MCF 10A (cell line): ENCODE measurements around the gene STK24. TPM values are rescaled to one million over a fixed set of nuclear protein-coding genes. Genes with fewer than 3 reads are reported as not detected.

Experiments used
- BruUV-seq: library from RNA; stranded (reverse); fragments of 400-500 nt; replicated peaks from 2 replicates; lab custom pipeline; 2021; lab: Mats Ljungman, UMichigan
- CTCF ChIA-PET: fragments of 300-600 bp; sonication (Branson Sonifier 250); formaldehyde crosslinking; extraction: SDS; loops from one replicate; lab custom pipeline; 2021; ENCODE audit warnings: antibody characterized with exemption, inconsistent platforms; lab: Yijun Ruan, JAX
- POLR2A ChIA-PET: fragments of 300-600, 350-650 bp; sonication (Branson Sonifier 250); formaldehyde crosslinking; extraction: SDS; loops from one replicate; lab custom pipeline; 2020; ENCODE audit warnings: antibody characterized with exemption, inconsistent platforms; lab: Yijun Ruan, JAX
- DNase-seq: peaks from one replicate; pipeline ENCODE4 v3.0.0-alpha.2; 2018; ENCODE audit not compliant: unreplicated experiment
- H3K27ac Mint-ChIP-seq: one replicate; pipeline ENCODE4 v1.8.0; 2022; ENCODE audit warnings: mild to moderate bottlenecking, low read depth, mixed read lengths; ENCODE audit not compliant: unreplicated experiment
- H3K27me3 Mint-ChIP-seq: one replicate; pipeline ENCODE4 v1.8.0; 2022; ENCODE audit warnings: mixed read lengths; ENCODE audit not compliant: insufficient read depth, unreplicated experiment
- H3K36me3 Mint-ChIP-seq: one replicate; pipeline ENCODE4 v1.8.0; 2022; ENCODE audit warnings: mild to moderate bottlenecking, moderate library complexity, mixed read lengths; ENCODE audit not compliant: insufficient read depth, unreplicated experiment
- H3K4me1 Mint-ChIP-seq: one replicate; pipeline ENCODE4 v1.8.0; 2022; ENCODE audit warnings: mixed read lengths; ENCODE audit not compliant: insufficient read depth, unreplicated experiment
- H3K4me3 Mint-ChIP-seq: one replicate; pipeline ENCODE4 v1.8.0; 2022; ENCODE audit warnings: mild to moderate bottlenecking, moderate library complexity, mixed read lengths; ENCODE audit not compliant: unreplicated experiment
- H3K9me3 Mint-ChIP-seq: one replicate; pipeline ENCODE4 v1.8.0; 2022; ENCODE audit warnings: mixed read lengths; ENCODE audit not compliant: unreplicated experiment
- intact Hi-C: fragments of 100-400 bp; cut with micrococcal nuclease; formaldehyde crosslinking; loops from 2 replicates; pipeline ENCODE4 v1.14.1; 2022
- total RNA-seq: library from RNA; stranded (reverse); gene quantifications from 2 replicates; pipeline ENCODE4 v1.2.3, GENCODE V29; 2022
- TF ChIP-seq, protein P1 (sequence below): fragments of 200-600 bp; IDR thresholded peaks from one replicate; pipeline ENCODE4 v1.8.0; 2022; ENCODE audit warnings: antibody characterized with exemption, mild to moderate bottlenecking; ENCODE audit not compliant: unreplicated experiment

The STK24 gene
- total RNA-seq, 1 experiment from 2014 or later, result 200 TPM

DNA sequence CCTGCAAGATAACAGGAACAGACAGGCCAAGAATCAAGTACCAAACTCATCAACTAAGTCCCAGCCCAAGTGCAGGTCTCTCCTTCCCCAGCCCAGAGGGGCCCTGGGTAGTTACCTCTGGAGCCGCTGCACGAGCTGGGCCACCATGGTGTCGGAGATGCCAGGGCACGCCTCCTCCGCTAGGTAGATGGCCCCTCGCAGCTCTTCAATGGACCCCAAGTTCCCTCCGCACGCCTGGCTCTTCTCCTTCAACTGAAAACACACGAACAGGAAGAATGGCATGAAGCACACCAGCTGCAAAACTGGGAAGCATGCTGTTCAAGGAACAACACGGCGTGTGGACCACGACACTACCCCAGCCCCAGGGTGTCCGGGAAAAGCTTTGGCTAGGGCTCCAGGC lies 119.9 kb downstream of the STK24 start:
- Mint-ChIP-seq H3K27me3 (no peaks in the 10 kb centered on the region), H3K9me3 (no peaks in the 10 kb centered on the region), H3K4me1 (peaks cover 6% of the 10 kb centered on the region), H3K27ac (no peak overlapping the region), H3K36me3 (peaks cover 78% of the 10 kb centered on the region), H3K4me3 (no peak overlapping the region)
- ChIA-PET CTCF (interaction anchor here (0.6 to 4.5 kb wide), 6 partner anchors 12 to 383 kb away, joined by 3 to 21 read pairs (median 4); no protein-coding TSS in a partner anchor), POLR2A (interaction anchor here (0.9 kb wide), 1 partner anchor 11 kb away, joined by 3 read pairs; no protein-coding TSS in a partner anchor)
- TF ChIP-seq, protein P1, sequence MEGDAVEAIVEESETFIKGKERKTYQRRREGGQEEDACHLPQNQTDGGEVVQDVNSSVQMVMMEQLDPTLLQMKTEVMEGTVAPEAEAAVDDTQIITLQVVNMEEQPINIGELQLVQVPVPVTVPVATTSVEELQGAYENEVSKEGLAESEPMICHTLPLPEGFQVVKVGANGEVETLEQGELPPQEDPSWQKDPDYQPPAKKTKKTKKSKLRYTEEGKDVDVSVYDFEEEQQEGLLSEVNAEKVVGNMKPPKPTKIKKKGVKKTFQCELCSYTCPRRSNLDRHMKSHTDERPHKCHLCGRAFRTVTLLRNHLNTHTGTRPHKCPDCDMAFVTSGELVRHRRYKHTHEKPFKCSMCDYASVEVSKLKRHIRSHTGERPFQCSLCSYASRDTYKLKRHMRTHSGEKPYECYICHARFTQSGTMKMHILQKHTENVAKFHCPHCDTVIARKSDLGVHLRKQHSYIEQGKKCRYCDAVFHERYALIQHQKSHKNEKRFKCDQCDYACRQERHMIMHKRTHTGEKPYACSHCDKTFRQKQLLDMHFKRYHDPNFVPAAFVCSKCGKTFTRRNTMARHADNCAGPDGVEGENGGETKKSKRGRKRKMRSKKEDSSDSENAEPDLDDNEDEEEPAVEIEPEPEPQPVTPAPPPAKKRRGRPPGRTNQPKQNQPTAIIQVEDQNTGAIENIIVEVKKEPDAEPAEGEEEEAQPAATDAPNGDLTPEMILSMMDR, result no peak
- BruUV-seq, result no TSS peak
- DNase-seq, result no peak
- intact Hi-C loops, result no loop called here

DNA sequence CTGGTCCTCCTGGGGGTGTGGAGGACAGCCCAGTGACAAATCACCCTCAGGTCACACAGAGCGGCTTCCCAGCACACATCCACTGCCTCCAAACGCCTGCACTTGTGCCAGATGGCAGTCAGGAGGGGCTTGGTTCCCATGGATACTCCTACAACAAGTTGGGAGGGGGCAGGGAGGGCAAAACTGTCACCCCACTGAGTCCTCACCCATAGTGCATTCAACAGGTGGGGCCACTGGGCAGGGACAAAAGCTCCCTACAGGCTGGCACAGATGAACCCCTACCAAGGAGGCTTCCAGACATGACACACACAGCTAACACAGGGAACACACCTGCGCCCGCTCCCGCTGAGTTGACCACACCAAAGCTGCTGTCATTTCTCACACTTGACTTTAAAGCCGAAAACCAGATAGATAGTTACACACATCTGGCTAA lies 120.5 kb downstream of the STK24 start:
- H3K36me3 Mint-ChIP-seq, result peaks cover 83% of the 10 kb centered on the region

DNA sequence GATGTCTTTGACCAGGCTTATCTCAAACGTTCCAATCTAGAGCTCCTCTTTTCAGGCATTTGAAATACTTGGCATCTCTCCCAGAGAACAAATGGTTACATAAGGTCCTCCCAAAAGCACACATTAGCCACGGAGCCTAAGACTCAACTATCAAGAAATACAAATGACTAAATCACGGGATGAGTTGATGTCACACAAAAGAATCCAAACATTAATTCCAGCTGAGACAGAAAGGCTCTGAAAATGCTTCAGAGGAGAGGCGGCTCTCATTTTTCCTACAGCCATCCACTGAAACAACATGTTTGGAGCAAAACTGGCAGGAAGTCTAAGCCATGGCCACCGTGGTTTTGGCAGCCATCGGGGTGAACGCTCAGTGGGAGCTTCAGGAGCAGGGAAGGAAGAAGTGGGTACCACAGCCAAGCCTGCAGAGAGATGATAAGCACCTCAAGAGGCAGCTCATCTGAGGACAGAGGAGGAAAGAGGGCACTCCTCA lies 122.5 kb downstream of the STK24 start:
- no TSS peak for BruUV-seq
- Mint-ChIP-seq H3K36me3 (peaks cover 76% of the 10 kb centered on the region), H3K9me3 (no peaks in the 10 kb centered on the region), H3K27me3 (no peaks in the 10 kb centered on the region), H3K4me3 (no peak overlapping the region), H3K27ac (no peak overlapping the region), H3K4me1 (peaks cover 5% of the 10 kb centered on the region)
- CTCF ChIA-PET, result interaction anchor here (1.1 to 4.5 kb wide), 4 partner anchors 9 to 598 kb away, joined by 3 to 21 read pairs (median 6); no protein-coding TSS in a partner anchor
- POLR2A ChIA-PET, result interaction anchor here (1.0 to 1.3 kb wide), 3 partner anchors 9 to 123 kb away, joined by 3 to 5 read pairs (median 5); no protein-coding TSS in a partner anchor
- TF ChIP-seq, protein P1, result no peak
- intact Hi-C loops, result no loop called here
- peak; percentile 64 for DNase-seq

More for the DNA sequence above, 120.5 kb downstream of the STK24 start:
- Mint-ChIP-seq H3K27ac (no peak overlapping the region), H3K4me3 (no peak overlapping the region), H3K4me1 (peaks cover 5% of the 10 kb centered on the region), H3K27me3 (no peaks in the 10 kb centered on the region), H3K9me3 (no peaks in the 10 kb centered on the region)
- ChIA-PET POLR2A (interaction anchor here (0.9 kb wide), 1 partner anchor 11 kb away, joined by 3 read pairs; no protein-coding TSS in a partner anchor), CTCF (interaction anchor here (0.6 to 4.5 kb wide), 3 partner anchors 11 to 84 kb away, joined by 3 to 21 read pairs (median 5); no protein-coding TSS in a partner anchor)
- intact Hi-C loops, result no loop called here
- BruUV-seq, result no TSS peak
- TF ChIP-seq, protein P1, result no peak
- DNase-seq, result no peak
